Measurements from ENCODE around the gene EIF6. TPM values are rescaled to one million over a fixed set of nuclear protein-coding genes. Genes with fewer than 3 reads are reported as not detected.

The EIF6 gene
- total and polyA plus RNA-seq, 9 of the 15 experiments (the other 6 are each of a cell fraction or from before 2014, with no cell fraction given), result 165 to 832 (median 229) TPM

DNA sequence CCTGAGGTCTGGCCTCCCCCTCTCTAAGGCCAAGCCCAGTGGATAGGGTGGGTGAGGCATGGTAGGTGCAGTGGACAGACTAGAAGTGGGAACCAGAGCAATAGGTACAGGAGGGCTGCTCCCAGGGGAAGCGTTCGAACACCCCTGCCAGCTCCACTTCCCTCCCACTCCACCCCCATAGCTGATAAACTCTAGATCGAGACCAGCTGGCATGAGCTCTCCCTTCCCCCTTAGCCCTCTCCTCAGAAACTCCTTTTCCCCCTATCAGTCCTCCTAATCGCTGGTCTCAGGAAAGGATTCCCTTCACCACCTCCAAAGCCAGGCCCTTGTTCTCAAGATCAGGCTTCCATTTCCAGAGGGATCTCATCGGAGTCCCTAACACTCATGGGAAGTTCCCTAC is 13.7 kb upstream of the EIF6 start:
- no peak overlapping the region for H3K4me3 ChIP-seq
- peaks cover 28 to 36% of the 10 kb centered on the region in 2 experiments for H3K27me3 ChIP-seq (ENCODE audit: control insufficient read depth in 2 of 2, insufficient read depth in 2 of 2, low read length in 2 of 2)
- ATAC-seq (no peak), DNase-seq (ENCODE audit: extremely low read depth in 1 of 4, low spot score in 3 of 4) (no peak), FAIRE-seq (no peak)
- no peak overlapping the region for H3K27ac ChIP-seq (ENCODE audit: extremely low read depth, low read depth, low read length)
- no peak overlapping the region for H3K4me2 ChIP-seq (ENCODE audit: insufficient read depth, low read length)
- CTCF ChIA-PET (ENCODE audit: low intra/inter-chr PET ratio), result no interaction called here
- no TSS peak for BruUV-seq (replicated peaks)
- POLR2A ChIA-PET, result interaction anchor here (1.0 kb wide), 1 partner anchor 14 kb away, joined by 3 read pairs; no protein-coding TSS in a partner anchor
- TF ChIP-seq TEAD4 (IDR thresholded peaks at IDR 0.05; ENCODE audit: low read length) (no peak), TEAD4 (CRISPR knock-in tag; IDR thresholded peaks at IDR 0.05; ENCODE audit: borderline replicate concordance) (no peak), NCOA6 (IDR thresholded peaks at IDR 0.05) (no peak), SNRNP70 (optimal IDR thresholded peaks at IDR 0.05; ENCODE audit: low read depth, low read length) (no peak), KLF1 (tag; IDR thresholded peaks at IDR 0.05) (no peak), ZNF77 (CRISPR knock-in tag; IDR thresholded peaks at IDR 0.05) (no peak)
- TF ChIP-seq, protein P1, sequence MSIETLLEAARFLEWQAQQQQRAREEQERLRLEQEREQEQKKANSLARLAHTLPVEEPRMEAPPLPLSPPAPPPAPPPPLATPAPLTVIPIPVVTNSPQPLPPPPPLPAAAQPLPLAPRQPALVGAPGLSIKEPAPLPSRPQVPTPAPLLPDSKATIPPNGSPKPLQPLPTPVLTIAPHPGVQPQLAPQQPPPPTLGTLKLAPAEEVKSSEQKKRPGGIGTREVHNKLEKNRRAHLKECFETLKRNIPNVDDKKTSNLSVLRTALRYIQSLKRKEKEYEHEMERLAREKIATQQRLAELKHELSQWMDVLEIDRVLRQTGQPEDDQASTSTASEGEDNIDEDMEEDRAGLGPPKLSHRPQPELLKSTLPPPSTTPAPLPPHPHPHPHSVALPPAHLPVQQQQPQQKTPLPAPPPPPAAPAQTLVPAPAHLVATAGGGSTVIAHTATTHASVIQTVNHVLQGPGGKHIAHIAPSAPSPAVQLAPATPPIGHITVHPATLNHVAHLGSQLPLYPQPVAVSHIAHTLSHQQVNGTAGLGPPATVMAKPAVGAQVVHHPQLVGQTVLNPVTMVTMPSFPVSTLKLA (conservative IDR thresholded peaks at IDR 0.05), result no peak
- H3K9ac ChIP-seq (ENCODE audit: insufficient read depth in 1 of 2, low read depth in 2 of 2, low read length in 2 of 2), result no peak overlapping the region
- H3K36me3 ChIP-seq (ENCODE audit: control insufficient read depth, insufficient read depth, low read length), result peaks cover 6% of the 10 kb centered on the region; the same call in 1 of the 3 replicates
- H3K9me3 ChIP-seq (replicated peaks; ENCODE audit: control insufficient read depth, insufficient read depth, low read depth, low read length), result no peaks in the 10 kb centered on the region
- H2AFZ ChIP-seq (ENCODE audit: low read depth, low read length), result no peak overlapping the region
- WGBS (ENCODE audit: insufficient coverage, low coverage, missing lambda C conversion rate), result 17% methylated on average over 5 of the region's 5 CpGs
- H3K9me1 ChIP-seq (ENCODE audit: control insufficient read depth, insufficient read depth, low read length), result peaks cover 3% of the 10 kb centered on the region
- peaks cover 3 to 10% of the 10 kb centered on the region in 2 experiments; a peak in 4 of 5 replicates for H3K4me1 ChIP-seq (replicated peaks in 1 of 2; ENCODE audit: control insufficient read depth in 2 of 2, insufficient read depth in 2 of 2, low read length in 2 of 2)
- H3K79me2 ChIP-seq (ENCODE audit: control insufficient read depth, insufficient read depth, low read length), result no peaks in the 10 kb centered on the region
- in situ Hi-C loops (cut with MboI) (no loop called here), intact Hi-C loops (cut with micrococcal nuclease) (no loop called here)
- H4K20me1 ChIP-seq (replicated peaks; ENCODE audit: control insufficient read depth, insufficient read depth, low read length), result 0 out of 2 replicates have a peak, but pooled peaks cover 4% of the 10 kb centered on the region

All from K562 (cell line).